ENCODE results near the gene CACNA2D3. TPM values are rescaled to one million over a fixed set of nuclear protein-coding genes. Genes with fewer than 3 reads are reported as not detected.

Gene CACNA2D3
- total RNA-seq, 1 donor from 2014 or later, result 17.2 TPM

DNA sequence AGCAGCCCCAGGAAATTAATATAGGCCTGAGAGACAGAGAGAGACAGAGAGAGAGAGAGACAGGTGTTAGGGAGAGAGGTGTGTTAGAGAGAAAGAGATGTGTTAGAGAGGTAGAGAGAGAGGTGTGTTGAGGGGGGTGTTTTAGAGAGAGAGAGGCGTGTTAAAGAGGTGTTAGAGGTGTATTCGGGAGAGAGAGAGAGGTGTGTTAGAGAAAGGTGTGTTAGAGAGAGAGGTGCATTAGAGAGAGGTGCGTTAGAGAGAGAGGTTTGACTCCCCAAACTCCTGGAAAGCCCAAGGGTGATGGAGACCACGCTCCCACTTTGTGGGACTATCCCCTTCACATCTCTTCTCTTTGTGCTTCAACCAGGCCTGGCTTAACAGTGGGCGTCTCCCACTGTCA is 95.5 kb downstream of the CACNA2D3 start:
- Histone ChIP-seq H3K4me3 (no peak overlapping the region), H3K36me3 (no peaks in the 10 kb centered on the region), H3K9me3 (no peaks in the 10 kb centered on the region), H3K4me1 (no peaks in the 10 kb centered on the region), H3K27ac (no peak overlapping the region), H3K27me3 (no peaks in the 10 kb centered on the region)
- TF ChIP-seq, protein P1, sequence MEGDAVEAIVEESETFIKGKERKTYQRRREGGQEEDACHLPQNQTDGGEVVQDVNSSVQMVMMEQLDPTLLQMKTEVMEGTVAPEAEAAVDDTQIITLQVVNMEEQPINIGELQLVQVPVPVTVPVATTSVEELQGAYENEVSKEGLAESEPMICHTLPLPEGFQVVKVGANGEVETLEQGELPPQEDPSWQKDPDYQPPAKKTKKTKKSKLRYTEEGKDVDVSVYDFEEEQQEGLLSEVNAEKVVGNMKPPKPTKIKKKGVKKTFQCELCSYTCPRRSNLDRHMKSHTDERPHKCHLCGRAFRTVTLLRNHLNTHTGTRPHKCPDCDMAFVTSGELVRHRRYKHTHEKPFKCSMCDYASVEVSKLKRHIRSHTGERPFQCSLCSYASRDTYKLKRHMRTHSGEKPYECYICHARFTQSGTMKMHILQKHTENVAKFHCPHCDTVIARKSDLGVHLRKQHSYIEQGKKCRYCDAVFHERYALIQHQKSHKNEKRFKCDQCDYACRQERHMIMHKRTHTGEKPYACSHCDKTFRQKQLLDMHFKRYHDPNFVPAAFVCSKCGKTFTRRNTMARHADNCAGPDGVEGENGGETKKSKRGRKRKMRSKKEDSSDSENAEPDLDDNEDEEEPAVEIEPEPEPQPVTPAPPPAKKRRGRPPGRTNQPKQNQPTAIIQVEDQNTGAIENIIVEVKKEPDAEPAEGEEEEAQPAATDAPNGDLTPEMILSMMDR (IDR thresholded peaks at IDR 0.05), result no peak
- no peak for TF ChIP-seq POLR2A (IDR thresholded peaks at IDR 0.05)
- TF ChIP-seq POLR2AphosphoS5 (IDR thresholded peaks at IDR 0.05; ENCODE audit: insufficient read depth in 1 of 2, low read depth in 1 of 2), result no peak
- DNase-seq (ENCODE audit: extremely low spot score in 2 of 2), result no peak
- intact Hi-C loops (cut with DNase I), result no loop called here

DNA sequence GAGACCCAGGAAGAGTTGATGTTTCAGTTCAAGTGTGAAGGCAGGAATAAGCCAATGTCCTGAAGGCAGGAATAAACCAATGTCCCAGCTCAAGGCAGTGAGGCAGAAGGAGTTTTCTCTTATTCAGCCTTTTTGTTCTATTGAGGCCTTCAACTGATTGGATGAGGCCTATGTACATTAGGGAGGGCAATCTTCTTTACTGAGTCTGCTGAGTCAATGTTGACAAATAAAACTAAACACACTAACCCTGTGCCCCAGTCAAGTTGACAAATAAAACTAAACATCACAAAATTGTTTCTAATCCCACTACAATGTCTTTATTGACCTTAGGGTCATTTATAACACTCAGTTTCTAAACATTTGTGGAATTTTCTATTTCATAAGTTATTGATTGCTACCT is 100.0 kb downstream of the CACNA2D3 start:
- Histone ChIP-seq H3K27me3 (no peaks in the 10 kb centered on the region), H3K36me3 (no peaks in the 10 kb centered on the region), H3K4me1 (no peaks in the 10 kb centered on the region), H3K4me3 (no peak overlapping the region), H3K27ac (no peak overlapping the region), H3K9me3 (no peaks in the 10 kb centered on the region)
- DNase-seq (ENCODE audit: extremely low spot score in 2 of 2), result no peak
- no peak for TF ChIP-seq POLR2A (IDR thresholded peaks at IDR 0.05)
- no peak for TF ChIP-seq POLR2AphosphoS5 (IDR thresholded peaks at IDR 0.05; ENCODE audit: insufficient read depth in 1 of 2, low read depth in 1 of 2)
- intact Hi-C loops (cut with DNase I), result loop anchor here (5.0 kb wide), 1 partner anchor 1675 kb away; no protein-coding TSS in a partner anchor

DNA sequence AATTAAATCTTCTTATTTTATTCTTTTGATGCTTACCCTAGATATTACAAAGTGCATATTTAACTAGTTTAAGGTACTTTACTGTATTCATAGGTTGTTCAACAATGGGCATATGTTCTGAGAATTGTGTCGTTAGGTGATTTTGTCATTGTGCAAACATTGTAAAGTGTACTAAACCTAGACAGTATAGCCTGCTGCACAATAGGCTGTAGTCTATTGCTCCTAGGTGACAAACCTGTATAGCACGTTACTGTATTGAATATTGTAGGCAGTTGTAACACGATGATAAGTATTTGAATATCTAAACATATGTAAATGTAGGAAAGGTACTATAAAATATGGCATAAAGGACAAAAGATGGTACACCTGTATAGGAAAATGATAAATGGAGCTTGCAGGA is 100.7 kb downstream of the CACNA2D3 start:
- intact Hi-C loops (cut with DNase I), result loop anchor here (5.0 kb wide), 1 partner anchor 1674 kb away; no protein-coding TSS in a partner anchor
- no peak for DNase-seq (ENCODE audit: extremely low spot score in 2 of 2)
- no peaks in the 10 kb centered on the region for H3K36me3 ChIP-seq
- H3K4me1 ChIP-seq, result no peaks in the 10 kb centered on the region
- H3K4me3 ChIP-seq, result no peak overlapping the region
- no peak for TF ChIP-seq POLR2A (IDR thresholded peaks at IDR 0.05)
- H3K27me3 ChIP-seq, result no peaks in the 10 kb centered on the region
- no peaks in the 10 kb centered on the region for H3K9me3 ChIP-seq
- no peak overlapping the region for H3K27ac ChIP-seq

DNA sequence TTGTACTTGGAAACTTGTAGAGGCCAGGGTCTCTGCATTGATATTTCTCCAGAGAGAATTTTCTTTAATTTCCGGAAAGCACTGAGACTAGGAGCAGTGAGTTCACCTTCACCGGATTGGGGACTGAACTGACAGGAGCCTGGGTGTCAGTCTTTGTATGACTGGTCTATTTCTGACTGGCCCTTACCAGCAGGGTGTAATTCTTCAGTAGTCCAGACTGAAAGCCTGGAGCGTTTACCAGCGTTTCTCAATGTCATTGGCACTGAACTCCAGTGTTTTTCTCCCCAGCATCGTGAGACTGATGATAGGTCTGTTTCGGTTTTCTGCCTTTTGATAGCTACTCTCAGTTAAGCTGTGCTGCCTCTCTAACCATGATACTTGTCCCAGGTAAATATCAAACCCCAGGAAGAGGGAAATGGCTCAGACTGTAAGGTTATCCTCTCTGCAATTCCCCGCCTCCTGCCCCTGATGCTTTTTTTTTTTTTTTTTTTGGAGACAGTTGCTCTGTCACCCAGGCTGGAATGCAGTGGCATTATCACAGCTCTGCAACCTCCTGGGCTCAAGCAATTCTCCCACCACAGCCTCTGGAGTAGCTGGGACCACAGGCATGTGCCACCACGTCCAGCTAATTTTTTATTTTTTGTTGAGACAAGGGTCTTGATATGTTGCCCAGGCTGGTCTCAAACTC is 103.6 kb downstream of the CACNA2D3 start:
- no peaks in the 10 kb centered on the region for H3K36me3 ChIP-seq
- TF ChIP-seq, protein P1 (IDR thresholded peaks at IDR 0.05), result no peak
- TF ChIP-seq POLR2AphosphoS5 (IDR thresholded peaks at IDR 0.05; ENCODE audit: insufficient read depth in 1 of 2, low read depth in 1 of 2), result no peak

DNA sequence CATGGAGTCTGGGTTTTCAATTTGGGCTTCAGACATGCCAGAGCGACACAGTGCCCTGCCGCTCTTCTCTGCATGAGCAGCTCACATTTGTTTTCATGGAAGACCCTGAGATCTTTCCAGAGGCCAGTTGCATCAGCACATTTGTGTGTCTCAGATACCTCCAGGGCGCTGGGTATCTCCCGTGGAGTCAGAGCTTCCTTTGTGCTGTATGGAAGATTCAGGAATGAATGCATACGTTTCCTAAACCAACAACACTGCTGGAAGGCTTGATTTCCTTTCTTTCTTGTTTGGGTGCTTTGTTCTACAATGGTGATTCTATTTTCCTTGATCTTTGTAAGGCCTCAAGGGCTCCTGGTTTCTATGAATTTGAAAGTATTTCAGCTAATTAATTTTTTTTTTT is 106.5 kb downstream of the CACNA2D3 start:
- H3K36me3 ChIP-seq, result no peaks in the 10 kb centered on the region
- H3K4me3 ChIP-seq, result no peak overlapping the region
- intact Hi-C loops (cut with DNase I), result no loop called here
- no peak for DNase-seq (ENCODE audit: extremely low spot score in 2 of 2)
- H3K27me3 ChIP-seq, result no peaks in the 10 kb centered on the region
- no peak overlapping the region for H3K27ac ChIP-seq
- no peaks in the 10 kb centered on the region for H3K9me3 ChIP-seq
- TF ChIP-seq, protein P1 (IDR thresholded peaks at IDR 0.05), result no peak
- TF ChIP-seq POLR2AphosphoS5 (IDR thresholded peaks at IDR 0.05; ENCODE audit: insufficient read depth in 1 of 2, low read depth in 1 of 2), result no peak
- TF ChIP-seq POLR2A (IDR thresholded peaks at IDR 0.05), result no peak
- H3K4me1 ChIP-seq, result no peaks in the 10 kb centered on the region

More for the DNA sequence above, 103.6 kb downstream of the CACNA2D3 start:
- intact Hi-C loops (cut with DNase I), result no loop called here
- Histone ChIP-seq H3K27ac (no peak overlapping the region), H3K27me3 (no peaks in the 10 kb centered on the region), H3K9me3 (no peaks in the 10 kb centered on the region), H3K4me3 (no peak overlapping the region), H3K4me1 (no peaks in the 10 kb centered on the region)
- DNase-seq (ENCODE audit: extremely low spot score in 2 of 2), result no peak

DNA sequence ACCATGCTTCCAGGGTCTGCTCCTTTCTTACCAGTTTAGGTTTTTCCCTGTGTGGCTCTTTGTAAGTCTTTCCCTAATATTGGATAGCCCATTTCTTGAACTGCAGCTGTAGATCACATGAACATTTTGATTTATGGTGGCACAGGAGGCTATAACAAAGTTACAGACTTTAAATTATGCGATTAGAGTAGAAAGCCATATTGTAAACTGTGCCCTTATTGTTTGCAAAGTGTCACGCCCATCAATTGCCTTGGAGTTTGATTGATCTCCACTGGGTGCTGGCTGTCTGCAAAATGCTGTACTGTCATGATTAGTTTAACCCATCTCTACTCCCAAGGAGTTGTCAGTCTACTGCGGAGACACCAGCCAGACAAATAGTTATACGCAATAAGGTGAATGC is 110.3 kb downstream of the CACNA2D3 start:
- intact Hi-C loops (cut with DNase I), result no loop called here
- TF ChIP-seq, protein P1 (IDR thresholded peaks at IDR 0.05), result no peak
- TF ChIP-seq POLR2AphosphoS5 (IDR thresholded peaks at IDR 0.05; ENCODE audit: insufficient read depth in 1 of 2, low read depth in 1 of 2), result no peak
- no peak for TF ChIP-seq POLR2A (IDR thresholded peaks at IDR 0.05)

More for the DNA sequence above, 110.3 kb downstream of the CACNA2D3 start:
- no peak for DNase-seq (ENCODE audit: extremely low spot score in 2 of 2)
- Histone ChIP-seq H3K4me1 (no peaks in the 10 kb centered on the region), H3K36me3 (no peaks in the 10 kb centered on the region), H3K27me3 (no peaks in the 10 kb centered on the region), H3K27ac (no peak overlapping the region), H3K4me3 (no peak overlapping the region), H3K9me3 (no peaks in the 10 kb centered on the region)
